Measurements from ENCODE around the gene EIF6.

EIF6 gene

DNA sequence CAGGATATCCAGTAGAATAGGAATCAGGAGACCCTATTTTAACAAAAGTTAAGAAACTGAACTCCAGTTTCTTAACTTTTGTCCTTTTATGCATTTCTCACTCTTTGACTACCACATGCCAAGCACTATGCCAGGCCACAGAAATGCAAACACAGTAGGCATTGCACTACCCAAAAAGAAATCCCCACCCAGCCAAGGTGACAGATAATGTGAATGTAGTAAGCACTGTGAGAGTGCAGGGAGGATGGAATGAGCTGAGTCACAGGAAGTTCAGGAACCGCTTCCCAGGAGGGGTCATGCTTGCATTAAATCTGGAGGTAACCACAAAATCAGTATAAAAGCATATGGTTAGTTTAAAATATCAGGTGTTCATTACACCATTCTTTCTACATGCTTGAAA lies 27.7 kb upstream of the EIF6 start:
- DNase-seq (ENCODE audit: low read depth), result no peak
- H3K4me3 ChIP-seq (ENCODE audit: low read depth, low read length), result no peak overlapping the region
- TF ChIP-seq, protein P1, sequence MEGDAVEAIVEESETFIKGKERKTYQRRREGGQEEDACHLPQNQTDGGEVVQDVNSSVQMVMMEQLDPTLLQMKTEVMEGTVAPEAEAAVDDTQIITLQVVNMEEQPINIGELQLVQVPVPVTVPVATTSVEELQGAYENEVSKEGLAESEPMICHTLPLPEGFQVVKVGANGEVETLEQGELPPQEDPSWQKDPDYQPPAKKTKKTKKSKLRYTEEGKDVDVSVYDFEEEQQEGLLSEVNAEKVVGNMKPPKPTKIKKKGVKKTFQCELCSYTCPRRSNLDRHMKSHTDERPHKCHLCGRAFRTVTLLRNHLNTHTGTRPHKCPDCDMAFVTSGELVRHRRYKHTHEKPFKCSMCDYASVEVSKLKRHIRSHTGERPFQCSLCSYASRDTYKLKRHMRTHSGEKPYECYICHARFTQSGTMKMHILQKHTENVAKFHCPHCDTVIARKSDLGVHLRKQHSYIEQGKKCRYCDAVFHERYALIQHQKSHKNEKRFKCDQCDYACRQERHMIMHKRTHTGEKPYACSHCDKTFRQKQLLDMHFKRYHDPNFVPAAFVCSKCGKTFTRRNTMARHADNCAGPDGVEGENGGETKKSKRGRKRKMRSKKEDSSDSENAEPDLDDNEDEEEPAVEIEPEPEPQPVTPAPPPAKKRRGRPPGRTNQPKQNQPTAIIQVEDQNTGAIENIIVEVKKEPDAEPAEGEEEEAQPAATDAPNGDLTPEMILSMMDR (IDR thresholded peaks at IDR 0.05; ENCODE audit: control insufficient read depth, extremely low read depth, insufficient read depth), result no peak

DNA sequence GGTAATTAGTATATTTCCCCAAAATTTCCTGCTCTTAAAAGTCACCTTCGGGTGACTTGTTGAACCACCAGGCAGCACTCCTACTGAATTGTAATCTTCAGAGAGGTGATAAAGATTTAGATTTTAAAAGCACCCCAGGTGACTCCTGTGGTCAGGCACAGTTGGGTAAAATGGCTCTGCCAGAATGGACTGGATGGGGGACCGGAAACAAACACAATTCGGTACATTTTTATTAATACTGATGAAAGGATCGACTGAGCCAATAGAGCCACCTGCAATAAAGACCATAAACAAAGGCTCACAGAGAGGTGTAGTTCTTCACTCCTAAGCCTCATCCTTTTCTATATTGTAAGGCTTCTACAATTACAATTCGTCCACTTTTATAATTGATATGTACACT lies 27.2 kb upstream of the EIF6 start:
- H3K4me3 ChIP-seq (ENCODE audit: low read depth, low read length), result no peak overlapping the region
- TF ChIP-seq, protein P1 (IDR thresholded peaks at IDR 0.05; ENCODE audit: control insufficient read depth, extremely low read depth, insufficient read depth), result no peak
- no peak for DNase-seq (ENCODE audit: low read depth)

DNA sequence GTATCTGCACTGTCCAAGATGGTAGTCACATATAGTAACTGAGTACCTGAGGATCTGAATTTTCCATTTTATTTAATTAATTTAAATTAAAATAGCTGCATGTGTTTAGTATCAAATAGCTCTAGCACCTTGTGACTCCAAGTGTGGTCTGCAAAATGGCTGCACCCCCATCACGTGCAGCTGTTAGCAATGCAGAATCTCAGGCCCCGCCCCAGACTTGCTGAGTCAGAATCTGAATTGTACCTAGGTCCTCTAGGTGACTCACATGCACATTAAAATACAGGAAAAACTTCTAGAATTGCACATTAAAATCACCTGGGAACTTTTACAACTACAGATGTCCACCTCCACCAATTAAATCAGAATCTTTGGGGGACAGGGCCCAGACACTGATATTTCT lies 26.8 kb upstream of the EIF6 start:
- DNase-seq (ENCODE audit: low read depth), result no peak
- TF ChIP-seq, protein P1 (IDR thresholded peaks at IDR 0.05; ENCODE audit: control insufficient read depth, extremely low read depth, insufficient read depth), result no peak
- no peak overlapping the region for H3K4me3 ChIP-seq (ENCODE audit: low read depth, low read length)

DNA sequence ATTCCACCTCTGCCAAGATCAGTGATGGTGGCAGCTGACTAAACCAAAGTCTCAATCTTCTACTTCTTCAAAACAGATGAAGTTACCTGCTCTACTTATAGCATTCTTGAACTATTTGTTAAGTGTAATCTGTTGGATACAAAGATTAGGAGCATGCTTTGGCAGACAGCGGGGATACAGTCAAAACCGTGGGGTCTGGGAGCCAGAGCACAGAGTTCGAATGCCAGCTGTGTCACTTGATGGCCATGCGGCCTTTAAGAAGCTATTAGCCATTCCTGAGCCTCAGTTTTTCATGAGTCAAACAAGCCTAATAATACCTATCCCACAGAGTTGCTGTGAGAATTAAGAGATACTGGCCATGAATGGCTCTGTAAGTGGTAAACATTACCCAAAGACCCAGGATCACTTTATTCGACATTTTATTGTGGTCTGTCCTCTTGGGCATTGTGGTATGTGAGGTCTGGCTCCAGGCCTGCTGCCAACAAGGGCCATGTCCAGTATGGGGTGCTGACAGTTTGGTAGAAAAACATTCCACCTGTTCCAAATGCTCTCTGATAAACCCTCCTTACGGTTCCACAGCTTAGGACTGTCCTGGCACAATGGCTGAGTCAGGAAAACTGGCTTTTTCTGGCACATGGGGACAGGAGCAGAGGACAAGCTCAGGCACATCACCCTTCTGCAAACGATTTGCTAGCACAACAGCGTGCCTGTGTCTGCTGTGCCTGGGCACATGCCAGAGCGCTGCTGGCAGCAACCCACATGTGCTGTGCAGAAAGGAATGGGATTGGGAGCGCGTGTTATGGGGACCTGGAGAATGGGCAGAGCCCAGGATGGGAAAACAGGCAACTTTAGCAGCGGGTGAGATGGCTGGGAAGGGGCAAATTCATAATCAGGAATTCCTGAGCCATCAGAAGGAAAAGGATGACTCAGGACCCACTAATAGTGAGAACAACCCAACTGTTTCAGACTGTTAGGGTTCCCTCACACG lies 23.4 kb upstream of the EIF6 start:
- TF ChIP-seq, protein P1 (IDR thresholded peaks at IDR 0.05; ENCODE audit: control insufficient read depth, extremely low read depth, insufficient read depth), result no peak
- H3K4me3 ChIP-seq (ENCODE audit: low read depth, low read length), result no peak overlapping the region
- peak; percentile 72 for DNase-seq (ENCODE audit: low read depth)

DNA sequence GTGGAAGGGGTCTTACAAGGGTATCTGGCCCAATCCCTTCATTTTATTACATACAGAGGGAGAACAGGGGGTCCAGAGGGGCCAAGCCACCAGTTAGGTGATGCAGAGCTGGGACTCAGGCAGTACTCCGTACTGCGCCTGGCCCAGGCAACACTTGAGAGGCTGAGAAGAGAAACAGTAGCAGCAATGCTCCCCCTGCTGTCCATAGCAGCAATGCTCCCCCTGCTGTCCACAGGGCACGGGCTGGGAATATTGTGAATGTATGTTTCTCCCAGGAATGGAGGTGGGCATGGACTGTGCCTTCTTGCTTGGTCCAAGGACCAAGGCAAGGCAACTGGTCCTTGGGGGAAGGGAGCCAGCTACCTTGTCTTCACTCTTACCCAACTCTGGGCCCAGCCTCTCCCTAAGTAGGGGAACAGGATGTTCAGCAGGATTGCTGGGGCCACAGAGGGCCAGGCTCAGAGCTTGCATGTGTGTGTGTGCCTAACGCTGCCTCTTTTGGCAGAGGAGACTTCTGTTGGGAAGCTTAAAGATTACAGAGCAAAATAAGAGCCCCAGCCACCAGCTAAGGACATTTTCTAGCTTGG lies 22.5 kb upstream of the EIF6 start:
- TF ChIP-seq, protein P1 (IDR thresholded peaks at IDR 0.05; ENCODE audit: control insufficient read depth, extremely low read depth, insufficient read depth), result peak; percentile 89
- no peak overlapping the region for H3K4me3 ChIP-seq (ENCODE audit: low read depth, low read length)
- DNase-seq (ENCODE audit: low read depth), result no peak

DNA sequence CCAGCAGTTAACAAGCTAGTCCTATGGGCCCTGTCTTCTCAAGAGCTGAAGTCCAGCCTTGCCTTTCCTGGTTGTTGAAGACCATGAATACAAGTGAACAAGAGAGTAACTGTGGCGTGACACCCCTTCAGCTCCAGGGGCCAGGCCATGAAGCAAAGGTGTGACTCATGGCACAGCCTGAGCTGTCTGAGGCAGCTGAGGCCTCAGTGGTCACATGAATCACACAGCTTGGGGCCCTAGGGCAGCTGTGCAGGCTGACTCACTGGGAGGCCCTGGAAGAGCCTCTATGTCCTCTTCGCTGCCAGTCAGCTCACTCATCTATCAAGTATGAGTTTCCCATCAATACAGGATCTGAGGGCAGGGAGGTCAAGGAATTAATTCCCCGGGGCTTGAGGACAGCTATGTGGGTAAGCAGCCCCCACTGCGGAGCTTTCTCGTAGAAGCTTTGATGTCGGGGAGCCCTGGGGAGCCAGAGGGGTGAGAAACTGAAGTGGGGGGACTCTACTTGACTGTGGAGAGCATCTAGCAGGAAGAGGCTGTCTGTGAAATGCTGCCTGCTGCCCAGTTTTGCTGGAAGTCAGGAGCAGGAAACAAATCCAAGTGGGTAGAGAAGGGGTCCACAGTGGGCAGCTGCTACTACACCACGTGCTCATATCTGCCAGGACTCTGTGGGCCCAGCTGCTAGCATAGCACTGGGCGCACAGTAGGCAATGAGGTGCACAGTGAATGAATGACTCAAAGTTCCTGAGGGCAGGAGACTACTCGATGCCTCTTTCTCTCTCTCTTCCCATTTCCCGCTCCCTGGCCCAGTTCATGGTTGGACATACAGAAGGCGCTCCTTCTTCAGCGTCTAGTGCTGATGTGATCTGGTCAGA lies 21.3 kb upstream of the EIF6 start:
- H3K4me3 ChIP-seq (ENCODE audit: low read depth, low read length), result no peak overlapping the region
- TF ChIP-seq, protein P1 (IDR thresholded peaks at IDR 0.05; ENCODE audit: control insufficient read depth, extremely low read depth, insufficient read depth), result no peak
- DNase-seq (ENCODE audit: low read depth), result no peak

All from LNCaP clone FGC (cell line).